Erythroblast (primary cell): ENCODE data around the gene ARL15.

Experiments
- GATA1 ChIP-seq: IDR thresholded peaks from 2 replicates; pipeline ENCODE4 v1.6.1; 2011; ENCODE audit warnings: low read depth, mild to moderate bottlenecking, control low read depth, low read length, moderate library complexity
- POLR2A ChIP-seq: IDR thresholded peaks from 2 replicates; pipeline ENCODE4 v1.6.1; 2011; ENCODE audit warnings: mild to moderate bottlenecking, low read length

GRCh38 chr5:54270326-54270725, 40.0 kb downstream of the ARL15 start:
- TF ChIP-seq POLR2A (no peak), GATA1 (no peak)
